LNCAP (cell line): ENCODE data around the gene ZNF385B.

Source experiments
- TF ChIP-seq, protein P1 (sequence below): fragments of 450-650 bp; IDR thresholded peaks from 2 replicates; pipeline ENCODE4 v1.5.1; 2017; ENCODE audit warnings: mild to moderate bottlenecking

Gene ZNF385B

DNA sequence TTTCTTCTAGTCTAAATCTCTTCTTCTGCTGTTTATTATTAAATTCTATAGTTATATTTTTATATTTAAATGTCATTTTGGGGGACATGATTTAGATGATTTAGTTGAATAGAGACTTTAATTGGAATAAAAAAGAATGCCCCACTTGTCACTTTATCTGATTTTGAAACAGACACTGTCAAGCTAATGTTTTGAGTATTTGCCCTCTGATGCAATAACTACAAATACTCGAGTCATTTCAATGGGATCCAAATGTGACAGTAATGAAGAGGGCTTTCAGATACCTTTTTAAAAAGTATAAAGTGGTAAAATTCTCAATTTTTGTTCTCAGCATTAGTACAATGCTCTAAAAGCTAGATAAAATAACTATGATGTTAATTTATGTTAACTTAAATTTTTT is 339.5 kb downstream of the ZNF385B start:
- TF ChIP-seq, protein P1, sequence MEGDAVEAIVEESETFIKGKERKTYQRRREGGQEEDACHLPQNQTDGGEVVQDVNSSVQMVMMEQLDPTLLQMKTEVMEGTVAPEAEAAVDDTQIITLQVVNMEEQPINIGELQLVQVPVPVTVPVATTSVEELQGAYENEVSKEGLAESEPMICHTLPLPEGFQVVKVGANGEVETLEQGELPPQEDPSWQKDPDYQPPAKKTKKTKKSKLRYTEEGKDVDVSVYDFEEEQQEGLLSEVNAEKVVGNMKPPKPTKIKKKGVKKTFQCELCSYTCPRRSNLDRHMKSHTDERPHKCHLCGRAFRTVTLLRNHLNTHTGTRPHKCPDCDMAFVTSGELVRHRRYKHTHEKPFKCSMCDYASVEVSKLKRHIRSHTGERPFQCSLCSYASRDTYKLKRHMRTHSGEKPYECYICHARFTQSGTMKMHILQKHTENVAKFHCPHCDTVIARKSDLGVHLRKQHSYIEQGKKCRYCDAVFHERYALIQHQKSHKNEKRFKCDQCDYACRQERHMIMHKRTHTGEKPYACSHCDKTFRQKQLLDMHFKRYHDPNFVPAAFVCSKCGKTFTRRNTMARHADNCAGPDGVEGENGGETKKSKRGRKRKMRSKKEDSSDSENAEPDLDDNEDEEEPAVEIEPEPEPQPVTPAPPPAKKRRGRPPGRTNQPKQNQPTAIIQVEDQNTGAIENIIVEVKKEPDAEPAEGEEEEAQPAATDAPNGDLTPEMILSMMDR = no peak

DNA sequence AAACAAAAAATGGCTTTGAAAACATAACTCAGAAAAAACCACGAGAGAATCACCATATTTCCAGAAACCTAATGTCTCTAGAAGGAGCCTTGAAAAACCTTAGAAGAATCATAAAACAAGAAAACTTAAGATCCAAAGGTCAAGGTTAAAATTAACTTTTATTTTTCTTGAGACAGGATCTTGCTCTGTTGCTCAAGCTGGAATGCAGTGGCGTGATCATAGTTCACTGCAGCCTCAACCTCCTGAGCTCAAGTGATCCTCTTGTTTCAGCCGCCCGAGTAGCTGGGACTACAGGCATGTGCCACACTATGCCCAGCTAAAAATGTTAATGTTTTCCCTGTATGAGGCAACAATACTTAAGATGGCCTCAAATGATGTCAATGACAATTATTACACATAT is 342.6 kb downstream of the ZNF385B start:
- TF ChIP-seq, protein P1 = no peak

GRCh38 chr2:179513181-179513580 is 348.2 kb downstream of the ZNF385B start:
- TF ChIP-seq, protein P1 = no peak

- TF ChIP-seq, protein P1 = no peak
These were observed 349.0 kb downstream of the ZNF385B start for GRCh38 chr2:179512281-179513035.

DNA sequence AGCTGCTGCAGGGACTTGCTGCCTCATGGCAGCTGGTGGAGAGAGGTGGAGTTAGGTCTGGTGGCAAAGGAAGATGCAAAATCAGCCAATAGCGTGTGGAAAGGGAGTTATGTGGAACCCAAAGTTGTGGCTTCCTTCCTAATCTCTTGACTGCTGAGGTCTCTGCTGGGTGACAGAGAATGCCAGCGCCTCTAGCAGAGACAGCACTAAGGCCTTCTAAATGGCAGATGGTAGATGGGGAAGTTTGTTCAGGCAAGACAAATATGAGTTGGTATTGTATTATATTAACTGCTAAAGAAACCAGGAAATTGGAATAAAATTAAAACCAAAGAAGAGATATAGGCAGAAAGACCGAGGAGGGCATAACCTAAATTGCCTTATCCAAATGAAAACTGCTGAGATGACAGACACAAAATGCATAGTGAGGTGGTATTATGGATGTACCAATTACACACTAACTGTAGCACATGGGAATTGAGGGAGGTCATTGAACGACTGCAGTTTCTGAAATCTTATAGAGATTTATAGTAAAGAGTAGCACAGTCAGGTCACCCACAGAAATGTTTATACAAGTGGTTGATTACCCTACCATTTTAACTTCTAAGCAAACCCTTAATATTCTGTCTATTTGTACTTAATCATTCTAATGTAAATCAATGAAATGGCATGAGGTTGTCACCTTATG is 350.2 kb downstream of the ZNF385B start:
- TF ChIP-seq, protein P1 = no peak

DNA sequence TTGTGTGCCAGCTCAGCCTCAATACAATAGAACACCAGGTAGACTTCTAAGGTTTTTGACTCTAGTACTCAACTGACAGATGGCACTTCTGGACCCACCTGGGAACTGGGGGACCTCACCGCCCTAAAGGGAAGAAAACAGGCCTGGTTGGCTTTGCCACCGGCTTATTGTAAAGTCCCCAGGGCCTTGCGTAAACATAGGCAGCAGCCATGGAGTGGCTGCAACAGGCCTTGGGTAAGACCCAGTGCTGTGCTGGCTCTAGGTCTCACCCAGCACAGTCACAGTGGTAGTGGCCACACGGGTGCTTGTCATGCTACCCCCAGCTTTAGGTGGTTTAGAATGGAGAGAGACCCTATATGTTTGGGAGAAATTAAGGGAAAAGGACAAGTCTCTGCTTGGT is 366.1 kb downstream of the ZNF385B start:
- TF ChIP-seq, protein P1 = no peak

DNA sequence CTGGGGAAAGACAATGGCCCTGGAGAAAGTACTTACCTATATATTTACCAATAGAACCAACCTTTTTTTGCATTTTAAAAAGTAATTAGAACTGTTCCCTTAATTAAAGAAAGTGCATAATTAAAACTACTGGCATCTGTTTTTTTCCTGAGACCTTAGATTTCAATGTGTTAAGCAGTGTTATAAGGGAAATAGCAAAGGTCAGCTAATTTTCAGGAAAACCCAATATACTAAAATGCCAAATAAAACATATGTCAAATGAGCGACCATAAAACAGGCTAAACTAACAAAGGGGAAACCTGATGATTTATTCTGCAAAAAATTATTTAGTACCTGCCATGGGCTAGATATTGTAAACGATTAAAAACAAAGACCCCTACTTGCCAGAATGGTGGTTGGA is 372.8 kb downstream of the ZNF385B start:
- TF ChIP-seq, protein P1 = no peak
